HG02588 (cell line): ENCODE measurements around the gene P2RY14.
A peak's percentile ranks its signal among the peaks of the same experiment; 100 is the strongest.

ENCODE experiments used
- ATAC-seq: cut with Tn5 transposase; IDR thresholded peaks from one replicate; pipeline ENCODE4 v1.9.1; 2021; ENCODE audit warnings: mild to moderate bottlenecking, moderate library complexity; ENCODE audit not compliant: unreplicated experiment

P2RY14 gene

GRCh38 chr3:151192545-151192944, 85.8 kb downstream of the P2RY14 start:
- ATAC-seq = no peak

GRCh38 chr3:151191095-151191494, 87.2 kb downstream of the P2RY14 start:
- ATAC-seq = no peak

- no peak for ATAC-seq
Measured at GRCh38 chr3:151183265-151183671, 95.1 kb downstream of the P2RY14 start.

- no peak for ATAC-seq
Measured at GRCh38 chr3:151182349-151183079, 95.8 kb downstream of the P2RY14 start.

GRCh38 chr3:151178208-151178845, 100.0 kb downstream of the P2RY14 start:
- no peak for ATAC-seq

- no peak for ATAC-seq
Measured at GRCh38 chr3:151175952-151176351, 102.4 kb downstream of the P2RY14 start.

GRCh38 chr3:151174351-151174750, 104.0 kb downstream of the P2RY14 start:
- no peak for ATAC-seq

GRCh38 chr3:151171145-151171757, 107.1 kb downstream of the P2RY14 start:
- peak; percentile 49 for ATAC-seq

GRCh38 chr3:151169948-151170679, 108.2 kb downstream of the P2RY14 start:
- peak; percentile 41 for ATAC-seq

GRCh38 chr3:151169262-151169947, 108.9 kb downstream of the P2RY14 start:
- ATAC-seq = peak; percentile 32

GRCh38 chr3:151168269-151169094, 109.9 kb downstream of the P2RY14 start:
- peak; percentile 47 for ATAC-seq

- ATAC-seq = no peak
Measured at GRCh38 chr3:151166161-151166560, 112.2 kb downstream of the P2RY14 start.

GRCh38 chr3:151165226-151165625, 113.1 kb downstream of the P2RY14 start:
- ATAC-seq = no peak
